CD4-positive, alpha-beta T cell treated with Interleukin-6 at 100 ng/mL for 8 hours (primary cell): ENCODE measurements around the gene STYX.

Source experiments
- DNase-seq: peaks from one replicate; pipeline ENCODE4 v3.0.0-alpha.2; 2020; ENCODE audit warnings: mixed read lengths, low spot score

STYX gene

GRCh38 chr14:52790011-52790755, 60.2 kb downstream of the STYX start:
- no peak for DNase-seq

GRCh38 chr14:52790756-52791222, 60.8 kb downstream of the STYX start:
- DNase-seq = no peak

GRCh38 chr14:52791223-52792096, 61.5 kb downstream of the STYX start, which contains the start of gene GNPNAT1:
Gene GNPNAT1, minus strand, starts transcription at chr14:52791607. Its CDS starts 6,957 bp downstream, at chr14:52784650.
- peak; percentile 89 for DNase-seq

- no peak for DNase-seq
These were observed 62.1 kb downstream of the STYX start for GRCh38 chr14:52792097-52792415.

- DNase-seq = no peak
These were observed 63.1 kb downstream of the STYX start for GRCh38 chr14:52793061-52793460.

- DNase-seq = no peak
These were observed 67.7 kb downstream of the STYX start for GRCh38 chr14:52797653-52798052.

GRCh38 chr14:52798826-52799225, 68.9 kb downstream of the STYX start:
- no peak for DNase-seq

- DNase-seq = no peak
These were observed 71.2 kb downstream of the STYX start for GRCh38 chr14:52801014-52801712.

- no peak for DNase-seq
These were observed 72.6 kb downstream of the STYX start for GRCh38 chr14:52802597-52802996.

- no peak for DNase-seq
These were observed 76.1 kb downstream of the STYX start for GRCh38 chr14:52806115-52806514.

GRCh38 chr14:52808101-52808500, 78.1 kb downstream of the STYX start:
- DNase-seq = no peak

GRCh38 chr14:52821805-52822250, 91.9 kb downstream of the STYX start:
- DNase-seq = no peak

GRCh38 chr14:52824462-52824861, 94.5 kb downstream of the STYX start:
- DNase-seq = no peak
